Neural cell (in vitro differentiated cells): ENCODE measurements around the gene LAMA5. TPM values are rescaled to one million over a fixed set of nuclear protein-coding genes. Genes with fewer than 3 reads are reported as not detected.

ENCODE experiments used
- H2AFZ ChIP-seq: fragments of 200-600, 300-800 bp; sonication (generic), shearing (Covaris generic); 2 replicates; pipeline ENCODE4 v1.6.0; 2014; ENCODE audit warnings: low read depth, mild to moderate bottlenecking, antibody characterized with exemption, low read length, moderate library complexity
- H3F3A ChIP-seq: fragments of 200-600 bp; shearing (Covaris generic); 2 replicates; pipeline ENCODE4 v1.6.1; 2016; ENCODE audit warnings: mild to moderate bottlenecking, moderate library complexity, mixed read lengths, antibody characterized with exemption, low read length; ENCODE audit not compliant: insufficient read depth, poor library complexity, severe bottlenecking
- H3K27ac ChIP-seq: fragments of 200-600, 300-800 bp; sonication (generic), shearing (Covaris generic); 2 replicates; pipeline ENCODE4 v1.5.1; 2014; ENCODE audit warnings: mild to moderate bottlenecking, low read length, moderate library complexity
- H3K27me3 ChIP-seq: fragments of 300-800, 200-600 bp; sonication (generic), shearing (Covaris generic); 2 replicates; pipeline ENCODE4 v1.6.0; 2014; ENCODE audit warnings: mild to moderate bottlenecking, low read depth, low read length, moderate library complexity; ENCODE audit not compliant: insufficient read depth
- H3K36me3 ChIP-seq: fragments of 300-800, 200-600 bp; sonication (generic), shearing (Covaris generic); 2 replicates; pipeline ENCODE4 v1.5.1; 2014; ENCODE audit warnings: mild to moderate bottlenecking, antibody characterized with exemption, low read length, moderate library complexity; ENCODE audit not compliant: insufficient read depth
- H3K4me2 ChIP-seq: fragments of 300-800, 200-600 bp; sonication (generic), shearing (Covaris generic); 2 replicates; pipeline ENCODE4 v1.6.0; 2014; ENCODE audit warnings: mild to moderate bottlenecking, low read length
- H3K4me3 ChIP-seq: fragments of 300-800, 200-600 bp; sonication (generic), shearing (Covaris generic); 2 replicates; pipeline ENCODE4 v1.5.1; 2014; ENCODE audit warnings: mild to moderate bottlenecking, low read length, moderate library complexity
- H3K79me2 ChIP-seq: fragments of 200-600 bp; shearing (Covaris generic); replicated peaks from 2 replicates; pipeline ENCODE4 v1.6.0; 2014; ENCODE audit warnings: mild to moderate bottlenecking, low read length, moderate library complexity; ENCODE audit not compliant: insufficient read depth
- H3K9ac ChIP-seq: fragments of 300-800, 200-600 bp; sonication (generic), shearing (Covaris generic); 2 replicates; pipeline ENCODE4 v1.6.1; 2016; ENCODE audit warnings: mild to moderate bottlenecking, low read length, mixed read lengths
- H3K9me2 ChIP-seq: fragments of 200-600 bp; shearing (Covaris generic); 2 replicates; pipeline ENCODE4 v1.6.1; 2016; ENCODE audit warnings: mild to moderate bottlenecking, low read length, mixed read lengths; ENCODE audit not compliant: insufficient read depth
- H3K9me3 ChIP-seq: fragments of 200-600, 300-800 bp; sonication (generic), shearing (Covaris generic); 2 replicates; pipeline ENCODE4 v1.6.1; 2016; ENCODE audit warnings: mild to moderate bottlenecking, mixed run types, low read length, moderate library complexity, mixed read lengths
- H4K20me1 ChIP-seq: fragments of 200-600 bp; shearing (Covaris generic); 2 replicates; pipeline ENCODE4 v1.6.1; 2016; ENCODE audit warnings: mild to moderate bottlenecking, mixed run types; ENCODE audit not compliant: insufficient read depth
- CTCF ChIP-seq: fragments of 450-650 bp; IDR thresholded peaks from 2 replicates; pipeline ENCODE4 v1.5.1; 2014; ENCODE audit warnings: antibody characterized with exemption, mild to moderate bottlenecking, moderate library complexity; ENCODE audit not compliant: poor library complexity, severe bottlenecking
- EP300 ChIP-seq: fragments of 450-650 bp; conservative IDR thresholded peaks from 2 replicates; pipeline ENCODE4 v1.6.1; 2014; ENCODE audit warnings: antibody characterized with exemption, mild to moderate bottlenecking, moderate library complexity; ENCODE audit not compliant: poor library complexity, severe bottlenecking
- EZH2 ChIP-seq: fragments of 200-600, 300-800 bp; shearing (Covaris generic), sonication (generic); IDR thresholded peaks from 2 replicates; pipeline ENCODE4 v1.6.1; 2014; ENCODE audit warnings: antibody characterized with exemption, low read length, borderline replicate concordance, mild to moderate bottlenecking; ENCODE audit not compliant: insufficient read depth, poor library complexity, severe bottlenecking
- MXI1 ChIP-seq: fragments of 450-650 bp; conservative IDR thresholded peaks from 2 replicates; pipeline ENCODE4 v1.6.1; 2014; ENCODE audit warnings: antibody characterized with exemption, mild to moderate bottlenecking; ENCODE audit not compliant: poor library complexity, severe bottlenecking
- POLR2AphosphoS5 ChIP-seq: IDR thresholded peaks from 2 replicates; pipeline ENCODE4 v1.6.1; 2012
- RAD21 ChIP-seq: fragments of 450-650 bp; conservative IDR thresholded peaks from 2 replicates; pipeline ENCODE4 v1.6.1; 2014; ENCODE audit warnings: antibody characterized with exemption, mild to moderate bottlenecking, moderate library complexity
- REST ChIP-seq: IDR thresholded peaks from 2 replicates; pipeline ENCODE4 v1.6.1; 2012; ENCODE audit warnings: borderline replicate concordance
- SMC3 ChIP-seq: fragments of 450-650 bp; conservative IDR thresholded peaks from 2 replicates; pipeline ENCODE4 v1.6.1; 2014; ENCODE audit warnings: antibody characterized with exemption, mild to moderate bottlenecking, moderate library complexity; ENCODE audit not compliant: poor library complexity
- TAF1 ChIP-seq: IDR thresholded peaks from 2 replicates; pipeline ENCODE4 v1.6.1; 2012; ENCODE audit warnings: low read depth
- polyA plus RNA-seq: library from polyadenylated mRNA; depleted of rRNA; stranded (reverse); fragments of >200 nt; gene quantifications from 2 replicates; pipeline ENCODE4 v1.2.3, GENCODE V29; 2014

The LAMA5 gene
- polyA plus RNA-seq, 1 donor from 2014 or later = 27.2 TPM

- Histone ChIP-seq H4K20me1 (no peaks in the 10 kb centered on the region), H3K4me2 (no peak overlapping the region), H3K27me3 (no peaks in the 10 kb centered on the region), H3K36me3 (peaks cover 6% of the 10 kb centered on the region), H3K79me2 (no peaks in the 10 kb centered on the region), H3K4me3 (no peak overlapping the region), H3K9me3 (no peaks in the 10 kb centered on the region), H3F3A (no peaks in the 10 kb centered on the region), H3K9me2 (no peaks in the 10 kb centered on the region), H3K27ac (no peak overlapping the region), H3K9ac (no peak overlapping the region), H2AFZ (no peak overlapping the region)
- TF ChIP-seq EZH2 (no peak), EP300 (no peak), SMC3 (no peak), POLR2AphosphoS5 (no peak), MXI1 (no peak), REST (no peak), CTCF (no peak), RAD21 (no peak), TAF1 (no peak)
Measured at GRCh38 chr20:62293946-62294345, 73.2 kb downstream of the LAMA5 start.

GRCh38 chr20:62293111-62293784, 73.9 kb downstream of the LAMA5 start:
- H3K36me3 ChIP-seq = peaks cover 6% of the 10 kb centered on the region
- H3K4me2 ChIP-seq = no peak overlapping the region
- no peak overlapping the region for H3K27ac ChIP-seq
- H3K79me2 ChIP-seq = no peaks in the 10 kb centered on the region
- no peaks in the 10 kb centered on the region for H3F3A ChIP-seq
- H4K20me1 ChIP-seq = no peaks in the 10 kb centered on the region
- H3K9me2 ChIP-seq = no peaks in the 10 kb centered on the region
- H3K27me3 ChIP-seq = no peaks in the 10 kb centered on the region
- H3K4me3 ChIP-seq = no peak overlapping the region
- H2AFZ ChIP-seq = no peak overlapping the region
- H3K9ac ChIP-seq = no peak overlapping the region
- H3K9me3 ChIP-seq = no peaks in the 10 kb centered on the region
- TF ChIP-seq MXI1 (no peak), EZH2 (no peak), TAF1 (no peak), REST (no peak), POLR2AphosphoS5 (no peak), CTCF (no peak), SMC3 (no peak)
